G401 (cell line): ENCODE measurements around the gene STMN3. TPM values are rescaled to one million over a fixed set of nuclear protein-coding genes. Genes with fewer than 3 reads are reported as not detected.

Source experiments
- DNase-seq: peaks from one replicate; pipeline ENCODE4 v3.0.0-alpha.2; 2015; ENCODE audit warnings: low spot score
- in situ Hi-C: cut with HindIII; loops from 2 replicates; pipeline ENCODE4 v1.10.0; 2016; ENCODE audit warnings: low sequenced_read_pairs, mixed read lengths
- total RNA-seq: library from RNA; depleted of rRNA; stranded (reverse); fragments of >200 nt; shearing (Covaris generic); gene quantifications from 2 replicates; pipeline ENCODE4 v1.2.3, GENCODE V29; 2014; rRNA removed

The STMN3 gene
- total RNA-seq, result 179 and 180 TPM in 2 replicates

DNA sequence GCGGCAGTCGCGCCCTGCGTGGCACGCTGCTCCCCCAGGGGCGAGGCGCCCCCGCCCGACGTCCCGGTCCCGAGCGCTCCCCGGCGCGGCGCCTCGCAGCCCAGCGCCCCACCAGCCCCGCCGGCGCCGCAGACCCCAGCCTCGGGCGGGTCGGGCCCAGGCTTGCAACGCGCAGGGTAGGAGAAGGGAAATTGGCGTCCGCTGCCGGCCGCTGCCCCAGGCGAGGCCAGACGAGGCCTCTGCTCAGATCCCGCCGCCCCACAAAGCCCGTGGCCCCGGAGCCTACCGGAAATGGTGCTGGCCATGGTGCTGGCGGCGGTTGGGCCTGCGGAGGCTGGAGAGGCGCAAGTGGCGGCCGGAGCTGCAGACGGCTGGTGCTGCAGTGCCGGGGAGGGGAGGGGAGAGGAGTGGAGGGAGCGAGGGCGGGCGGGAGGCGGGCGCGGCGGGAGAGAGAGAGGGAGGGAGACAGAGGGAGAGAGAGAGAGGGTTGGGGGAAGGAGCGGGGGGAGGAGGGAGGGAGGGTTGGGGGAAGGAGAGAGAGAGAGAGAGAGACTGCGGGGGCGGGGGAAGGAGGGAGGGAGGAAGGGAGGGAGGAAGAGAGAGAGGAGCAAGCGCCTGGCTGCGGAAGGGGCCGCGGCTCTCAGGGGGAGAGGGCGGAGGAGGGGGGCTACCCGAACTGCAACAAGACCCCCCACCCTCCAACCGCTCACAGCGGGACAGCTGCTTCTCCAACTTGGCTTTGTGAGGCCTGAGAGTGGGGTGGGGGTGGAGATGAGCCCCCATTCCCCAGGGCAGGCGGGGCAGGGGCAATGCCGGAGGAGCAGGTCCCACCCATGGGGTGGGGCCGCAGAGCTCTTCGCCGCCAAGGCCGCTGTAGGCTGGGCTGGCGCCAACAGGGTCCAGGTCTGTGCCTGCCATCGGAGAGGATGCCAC is at the start of gene STMN3:
Gene STMN3, minus strand, starts transcription at position 384 of the 933 bp plus-strand sequence. Its CDS starts 79 bp downstream, at position 305.
- DNase-seq, result peak; percentile 94

GRCh38 chr20:63702036-63702665 is 48.9 kb upstream of the STMN3 start:
- in situ Hi-C loops, result no loop called here
- DNase-seq, result no peak

More for the DNA sequence above, at the start of gene STMN3:
- in situ Hi-C loops, result no loop called here

DNA sequence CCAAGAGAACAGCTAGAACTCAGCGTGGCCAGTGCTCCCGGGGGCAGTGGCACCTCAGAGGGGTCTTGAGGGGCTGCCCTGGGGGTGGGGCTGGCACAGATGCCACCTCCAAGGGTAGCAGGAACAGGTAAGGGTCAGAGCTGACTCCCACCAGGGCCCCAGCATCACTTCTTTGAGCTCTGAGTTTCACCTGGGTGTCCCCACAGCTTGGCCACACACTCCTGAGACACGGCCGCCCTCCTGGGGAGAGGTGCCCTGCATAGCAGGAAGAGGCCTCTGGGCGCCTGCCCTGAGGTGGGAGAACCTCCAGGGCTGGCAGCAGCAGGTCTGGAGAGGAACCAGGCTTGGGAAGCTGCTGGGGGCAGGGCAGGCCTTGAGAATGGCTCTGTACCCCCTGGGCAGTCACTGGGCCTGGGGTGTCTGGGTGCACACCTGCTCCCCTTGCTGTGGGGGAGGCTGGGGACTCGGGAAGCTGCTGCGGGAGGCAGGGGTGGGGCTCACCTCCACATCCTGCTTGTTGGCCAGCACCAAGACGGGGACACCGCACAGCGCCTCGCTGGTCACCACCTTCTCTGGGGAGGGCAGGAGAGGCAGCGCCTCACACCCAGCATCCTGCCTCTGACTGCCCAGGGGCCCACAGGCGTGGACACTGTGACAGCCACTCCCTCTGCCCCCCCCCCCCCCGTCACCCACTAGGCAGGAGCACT is 48.3 kb upstream of the STMN3 start:
- in situ Hi-C loops, result no loop called here

DNA sequence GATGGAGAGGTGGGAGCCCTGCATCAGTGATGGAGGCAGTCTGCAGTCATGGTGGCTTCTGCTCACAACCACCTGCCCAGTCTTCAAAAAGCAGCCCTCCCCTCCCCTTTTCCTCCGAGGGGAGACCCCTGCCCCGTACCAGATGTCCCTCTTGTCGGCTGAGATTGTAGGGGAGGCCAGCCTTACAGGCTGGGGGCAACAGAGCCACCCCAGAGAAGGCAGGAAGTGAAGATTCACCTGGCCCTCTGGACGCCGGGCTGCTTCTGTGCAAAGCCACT is 47.8 kb upstream of the STMN3 start:
- no peak for DNase-seq
- in situ Hi-C loops, result no loop called here

More for the DNA sequence above, 48.3 kb upstream of the STMN3 start:
- no peak for DNase-seq

GRCh38 chr20:63700199-63701050 is 47.2 kb upstream of the STMN3 start:
- DNase-seq, result no peak
- in situ Hi-C loops, result no loop called here

- in situ Hi-C loops, result no loop called here
- DNase-seq, result no peak
These were observed 46.4 kb upstream of the STMN3 start for GRCh38 chr20:63699466-63700198.

DNA sequence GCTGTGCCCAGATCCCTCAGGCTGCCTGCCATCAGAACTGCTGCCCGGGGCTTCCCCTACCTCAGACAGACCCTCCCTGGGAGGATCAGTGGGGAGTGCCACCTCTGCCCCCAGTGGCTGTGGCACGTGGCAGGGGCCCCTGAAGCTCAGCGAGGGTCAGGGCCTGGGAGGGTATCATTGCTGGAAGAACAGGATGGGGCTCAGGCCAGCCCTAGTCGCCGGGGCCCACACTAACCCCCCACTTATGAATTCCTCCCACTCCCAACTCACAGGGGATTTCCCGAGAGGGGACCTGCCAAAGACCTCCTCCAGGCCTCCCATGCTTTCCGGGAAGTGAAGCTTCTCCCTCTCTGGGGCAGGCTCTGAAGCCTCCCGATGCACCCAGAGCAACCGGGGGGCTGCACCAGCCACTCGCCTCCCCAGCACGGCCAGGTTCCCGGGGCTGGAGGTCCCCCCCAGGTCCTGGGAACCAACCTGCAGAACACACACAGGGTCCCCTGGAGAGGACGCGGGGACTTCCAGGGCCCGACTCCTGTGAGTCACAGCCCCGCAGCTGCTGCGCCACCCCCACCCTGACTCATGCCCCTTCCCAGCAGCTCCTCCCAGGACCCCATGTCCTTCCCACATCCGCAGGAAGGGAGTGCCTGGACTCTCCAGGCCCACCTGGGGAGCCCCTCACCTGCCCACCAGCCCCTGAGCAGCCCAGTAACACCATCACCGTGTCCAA is 45.7 kb upstream of the STMN3 start:
- in situ Hi-C loops, result no loop called here
- no peak for DNase-seq

DNA sequence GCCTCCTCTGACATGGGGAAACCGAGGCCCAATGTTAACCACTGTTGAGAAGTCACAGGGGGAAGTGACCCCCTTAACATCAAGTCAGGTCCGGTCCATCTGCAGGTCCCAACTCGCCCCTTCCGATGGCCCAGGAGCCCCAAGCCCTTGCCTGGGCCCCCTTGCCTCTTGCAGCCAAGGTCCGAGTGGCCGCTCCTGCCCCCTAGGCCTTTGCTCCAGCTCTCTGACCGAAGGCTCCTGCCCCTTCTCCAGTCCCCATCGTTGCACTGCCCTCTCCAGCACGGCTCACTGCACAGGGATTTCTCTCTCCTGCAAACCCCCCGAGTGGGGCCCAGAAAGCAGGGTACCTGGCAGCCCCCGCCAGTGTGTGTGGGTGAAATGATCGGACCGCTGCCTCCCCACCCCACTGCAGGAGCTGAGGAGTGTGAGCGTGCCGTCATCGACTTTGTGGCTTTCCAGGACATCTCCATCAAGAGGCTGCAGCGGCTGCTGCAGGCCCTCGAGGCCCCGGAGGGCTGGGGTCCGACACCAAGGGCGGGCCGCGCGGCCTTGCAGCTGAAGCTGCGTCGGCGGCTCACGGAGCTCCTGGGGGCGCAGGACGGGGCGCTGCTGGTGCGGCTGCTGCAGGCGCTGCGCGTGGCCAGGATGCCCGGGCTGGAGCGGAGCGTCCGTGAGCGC is 44.8 kb upstream of the STMN3 start:
- in situ Hi-C loops, result no loop called here
- DNase-seq, result no peak

GRCh38 chr20:63697357-63697867 is 44.2 kb upstream of the STMN3 start:
- in situ Hi-C loops, result no loop called here
- DNase-seq, result no peak

- in situ Hi-C loops, result no loop called here
- DNase-seq, result peak; percentile 25
These were observed 43.6 kb upstream of the STMN3 start, which contains the start of gene TNFRSF6B for GRCh38 chr20:63696628-63697356. TSS of gene TNFRSF6B (plus strand) at chr20:63696652. CDS start at chr20:63696768, 116 bp downstream.

- in situ Hi-C loops, result no loop called here
- no peak for DNase-seq
These were observed 43.0 kb upstream of the STMN3 start for GRCh38 chr20:63696306-63696627.

DNA sequence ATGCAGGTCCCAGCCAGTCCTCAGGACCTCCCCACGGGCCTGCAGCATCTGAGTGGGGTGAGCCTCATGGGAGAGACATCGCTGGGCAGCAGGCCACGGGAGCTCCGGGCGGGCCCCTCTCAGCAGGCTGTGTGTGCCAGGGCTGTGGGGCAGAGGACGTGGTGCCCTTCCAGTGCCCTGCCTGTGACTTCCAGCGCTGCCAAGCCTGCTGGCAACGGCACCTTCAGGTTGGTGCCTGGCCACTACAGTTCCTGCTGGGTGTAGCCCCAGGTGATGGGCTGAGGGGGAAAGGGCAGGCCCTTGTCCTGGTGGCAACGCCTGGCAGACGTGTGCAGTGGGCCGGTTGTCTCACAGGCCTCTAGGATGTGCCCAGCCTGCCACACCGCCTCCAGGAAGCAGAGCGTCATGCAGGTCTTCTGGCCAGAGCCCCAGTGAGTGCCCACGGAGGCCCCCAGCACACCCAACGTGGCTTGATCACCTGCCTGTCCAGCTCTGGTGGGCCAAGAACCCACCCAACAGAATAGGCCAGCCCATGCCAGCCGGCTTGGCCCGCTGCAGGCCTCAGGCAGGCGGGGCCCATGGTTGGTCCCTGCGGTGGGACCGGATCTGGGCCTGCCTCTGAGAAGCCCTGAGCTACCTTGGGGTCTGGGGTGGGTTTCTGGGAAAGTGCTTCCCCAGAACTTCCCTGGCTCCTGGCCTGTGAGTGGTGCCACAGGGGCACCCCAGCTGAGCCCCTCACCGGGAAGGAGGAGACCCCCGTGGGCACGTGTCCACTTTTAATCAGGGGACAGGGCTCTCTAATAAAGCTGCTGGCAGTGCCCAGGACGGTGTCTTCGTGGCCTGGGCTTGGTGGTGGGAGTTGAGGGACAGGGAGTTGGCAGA is 42.4 kb upstream of the STMN3 start:
- in situ Hi-C loops, result no loop called here
- no peak for DNase-seq

GRCh38 chr20:63694584-63695423 is 41.6 kb upstream of the STMN3 start:
- in situ Hi-C loops, result no loop called here
- DNase-seq, result no peak

- in situ Hi-C loops, result no loop called here
- no peak for DNase-seq
These were observed 40.7 kb upstream of the STMN3 start for GRCh38 chr20:63693733-63694583.
